Germinal center (tissue), 1 donor: ENCODE results near the gene FAH.
"Not testable (repeated sequence)": the region's sequence is repeated elsewhere in the genome, so short reads cannot be mapped to it uniquely, and the experiment has no call there.

Experiments
- DNase-seq: peaks from one replicate; pipeline ENCODE4 v3.0.0; 2012; ENCODE audit warnings: mixed read lengths, low spot score

Gene FAH

GRCh38 chr15:80152896-80153876 is at the start of gene FAH:
TSS of gene FAH (plus strand) at chr15:80152999. CDS start at chr15:80153055, 56 bp downstream.
- DNase-seq = peak; percentile 34

DNA sequence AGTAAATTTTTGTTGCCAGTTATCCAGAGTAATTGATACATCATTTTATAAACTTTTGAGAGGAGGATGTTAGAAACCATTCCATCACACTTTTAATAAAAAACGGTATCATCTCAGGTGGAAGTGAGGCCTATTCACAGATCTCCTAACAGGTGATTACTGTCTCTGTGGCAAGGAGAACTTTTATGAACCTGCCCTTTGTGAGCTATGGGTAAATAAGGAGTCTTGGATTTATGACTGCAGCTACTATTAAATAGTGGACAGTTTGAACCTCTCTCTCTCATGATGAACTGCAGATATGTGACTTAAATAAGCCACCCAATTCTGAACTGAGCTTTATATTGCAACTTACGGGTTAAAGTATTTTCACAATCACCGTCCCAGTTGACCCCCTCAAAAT is 47.6 kb upstream of the FAH start:
- no peak for DNase-seq

GRCh38 chr15:80105595-80105994 is 47.2 kb upstream of the FAH start:
- no peak for DNase-seq

DNA sequence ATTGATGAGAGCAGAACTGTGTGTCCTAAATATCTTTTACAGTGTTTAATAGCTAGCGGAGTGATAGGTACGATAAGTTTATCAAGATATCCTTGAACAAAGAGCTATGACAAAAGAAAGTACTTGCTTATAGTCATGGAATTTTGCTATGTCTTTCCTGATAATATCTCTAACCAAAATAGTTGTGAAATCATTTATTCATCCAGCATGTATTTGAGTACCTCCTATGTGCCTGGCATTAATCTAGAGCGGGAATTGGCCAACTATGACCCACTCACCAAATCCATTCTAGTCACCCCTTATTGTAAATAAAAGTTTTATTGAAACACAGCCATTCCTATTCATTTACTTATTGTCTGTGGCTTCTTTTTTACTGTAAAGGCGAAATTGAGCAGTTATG is 46.7 kb upstream of the FAH start:
- DNase-seq = no peak

- DNase-seq = no peak
Observed at GRCh38 chr15:80107204-80107603, 45.6 kb upstream of the FAH start.

GRCh38 chr15:80107774-80108173 is 45.0 kb upstream of the FAH start:
- DNase-seq = no peak

GRCh38 chr15:80109388-80109787 is 43.4 kb upstream of the FAH start:
- no peak for DNase-seq

DNA sequence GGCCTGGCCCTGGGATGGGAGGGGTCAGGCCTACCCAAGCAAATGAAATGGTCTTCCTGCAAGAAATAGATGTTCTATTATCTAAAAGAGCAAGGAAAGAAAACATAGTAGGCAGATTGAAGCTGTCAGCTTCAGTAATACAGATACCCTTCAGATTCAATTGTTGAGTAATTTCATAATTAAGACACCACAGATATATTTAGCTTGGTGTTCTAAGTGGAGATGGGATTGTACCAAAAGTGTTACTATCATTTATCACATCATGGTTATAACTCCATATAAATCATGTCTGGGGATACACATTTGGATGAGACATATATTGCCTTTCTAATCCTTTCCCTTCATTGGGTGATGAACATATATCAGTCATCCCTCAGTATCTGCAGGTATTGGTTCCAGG is 41.9 kb upstream of the FAH start:
- no peak for DNase-seq

GRCh38 chr15:80114114-80114513 is 38.7 kb upstream of the FAH start:
- no peak for DNase-seq

- no peak for DNase-seq
Observed at GRCh38 chr15:80115021-80115420, 37.8 kb upstream of the FAH start.

DNA sequence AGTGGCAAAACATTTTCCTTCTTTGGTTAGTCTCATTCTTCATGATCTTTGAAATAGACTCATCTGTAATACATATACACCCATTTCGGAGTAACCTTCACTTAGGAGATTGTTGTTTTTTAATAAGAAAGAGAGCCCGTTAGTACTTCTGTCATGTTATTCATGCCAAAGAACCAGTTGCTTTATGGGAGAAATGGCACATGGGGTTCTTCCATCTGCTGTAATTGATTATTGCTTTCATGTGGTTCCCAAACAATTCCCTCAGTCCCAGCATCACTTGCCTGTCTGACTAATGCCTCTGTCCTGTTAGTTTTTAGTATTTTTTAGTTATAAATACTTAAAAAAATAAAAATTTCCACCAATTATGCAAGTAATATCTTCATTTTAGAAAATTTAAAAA is 33.8 kb upstream of the FAH start:
- DNase-seq = no peak

GRCh38 chr15:80120636-80121035 is 32.2 kb upstream of the FAH start:
- no peak for DNase-seq

DNA sequence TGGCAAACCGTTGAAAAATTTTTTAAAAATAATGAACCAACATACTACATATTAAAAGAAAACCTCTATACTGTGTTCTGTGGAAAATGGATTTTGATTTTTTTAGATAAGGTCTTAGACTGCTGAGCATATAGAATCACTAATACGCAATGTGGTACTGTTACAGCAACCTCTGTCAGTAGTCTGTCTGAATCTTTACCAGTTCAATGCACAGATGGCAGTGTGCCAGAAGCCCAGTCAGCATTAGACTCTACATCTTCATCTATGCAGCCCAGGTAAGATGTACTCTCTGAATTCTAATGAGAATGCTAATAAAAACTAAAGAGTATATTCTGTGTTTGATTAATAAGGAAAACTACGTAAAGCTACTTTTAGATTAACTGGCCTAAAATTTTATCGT is 31.3 kb upstream of the FAH start:
- DNase-seq = no peak

GRCh38 chr15:80123034-80123433 is 29.8 kb upstream of the FAH start:
- DNase-seq = no peak

DNA sequence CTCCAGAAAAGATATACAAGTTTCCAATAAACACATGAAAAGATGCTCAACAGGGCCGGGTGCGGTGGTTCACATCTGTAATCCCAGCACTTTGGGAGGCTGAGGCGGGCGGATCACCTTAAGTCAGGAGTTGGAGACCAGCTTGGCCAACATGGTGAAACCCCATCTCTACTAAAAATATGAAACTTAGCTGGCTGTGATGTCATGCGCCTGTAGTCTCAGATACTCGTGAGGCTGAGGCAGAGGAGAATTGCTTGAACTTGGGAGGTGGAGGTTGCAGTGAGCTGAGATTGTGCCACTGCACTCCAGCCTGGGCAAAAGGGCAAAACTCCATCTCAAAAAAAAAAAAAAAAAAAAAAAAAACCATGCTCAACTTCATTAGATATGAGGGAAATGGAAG is 25.5 kb upstream of the FAH start:
- not testable (repeated sequence) for DNase-seq

- no peak for DNase-seq
Observed at GRCh38 chr15:80127911-80128310, 24.9 kb upstream of the FAH start.

DNA sequence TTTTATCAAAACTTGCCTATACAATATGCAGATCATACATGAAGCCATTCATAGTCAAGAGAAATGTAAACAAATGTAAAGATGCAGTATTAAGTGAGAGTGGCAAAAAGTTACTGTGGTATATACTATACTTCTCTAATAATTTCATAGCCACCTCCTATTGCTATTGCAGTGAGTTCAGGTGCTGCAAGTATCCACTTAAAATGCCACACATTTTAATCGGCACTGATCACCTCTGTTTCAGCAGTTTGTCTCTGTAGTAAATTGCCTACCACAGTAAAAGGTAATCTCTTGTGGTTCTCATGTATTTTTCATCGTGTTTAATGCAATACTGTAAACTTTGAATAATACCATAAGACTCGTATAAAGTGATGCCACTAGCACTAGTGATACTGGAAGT is 20.4 kb upstream of the FAH start:
- DNase-seq = no peak

DNA sequence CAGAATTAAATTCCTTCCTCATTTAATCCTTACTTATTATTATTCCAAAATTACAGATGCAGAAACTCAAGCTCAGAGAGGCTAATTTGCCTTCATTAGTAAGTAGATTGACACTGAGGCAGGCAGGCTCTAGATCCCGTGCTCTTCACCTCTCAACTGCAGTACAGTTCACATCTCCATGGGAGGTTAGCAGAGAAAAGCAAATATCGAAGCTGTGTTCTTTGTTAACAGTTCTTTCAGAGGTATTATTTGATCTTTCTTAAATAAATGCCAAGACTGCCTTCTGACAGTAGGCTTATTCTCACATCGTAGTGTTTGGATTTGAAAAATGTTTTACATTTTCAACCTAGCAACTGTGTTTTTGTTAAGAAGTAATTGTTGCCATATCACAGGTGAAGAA is 15.9 kb upstream of the FAH start:
- DNase-seq = no peak

GRCh38 chr15:80138961-80139360 is 13.8 kb upstream of the FAH start:
- no peak for DNase-seq

DNA sequence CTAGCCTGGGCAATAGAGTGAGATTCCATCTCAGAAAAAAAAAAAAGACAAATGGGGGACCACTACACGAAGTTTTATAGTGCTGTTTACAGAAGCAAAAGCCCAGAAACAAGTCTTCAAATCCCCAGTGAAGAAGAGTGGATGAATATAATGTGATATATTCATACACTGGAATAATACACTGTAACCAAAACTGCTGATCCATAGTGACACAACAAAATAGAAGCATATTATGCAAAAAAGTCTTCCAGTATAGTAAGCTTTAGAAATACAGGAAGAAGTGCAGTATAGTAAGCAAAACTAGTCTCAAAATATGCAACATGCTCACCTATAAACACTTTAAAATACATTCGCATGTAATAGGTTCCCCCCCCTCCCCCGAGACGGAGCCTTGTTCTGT is 11.9 kb upstream of the FAH start:
- no peak for DNase-seq

- no peak for DNase-seq
Observed at GRCh38 chr15:80141916-80142598, 10.7 kb upstream of the FAH start.

- DNase-seq = no peak
Observed at GRCh38 chr15:80142646-80143045, 10.2 kb upstream of the FAH start.

DNA sequence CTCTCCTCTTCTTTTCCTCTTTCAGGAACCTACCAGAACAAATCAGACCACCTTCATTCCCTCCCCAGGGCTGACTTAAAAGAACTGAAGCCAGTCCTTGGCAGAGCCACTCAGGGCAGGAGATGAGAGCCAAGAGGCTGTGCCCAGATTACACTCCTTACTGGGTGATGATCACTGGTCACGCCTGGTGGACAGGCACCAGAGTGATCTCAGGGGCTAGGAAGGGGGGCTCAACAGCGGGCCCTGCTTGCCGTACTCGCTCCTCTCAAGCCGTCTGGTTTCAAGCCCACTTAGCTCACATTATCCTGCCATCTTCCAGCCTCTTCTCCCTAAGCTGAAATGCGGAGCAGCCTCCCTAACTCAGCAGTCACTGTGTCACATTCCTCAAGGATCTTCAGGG is 1.7 kb upstream of the FAH start:
- no peak for DNase-seq
